ENCODE data around the gene TMEM143.
"Not testable (repeated sequence)": the region's sequence is repeated elsewhere in the genome, so short reads cannot be mapped to it uniquely, and the experiment has no call there.

TMEM143 gene

DNA sequence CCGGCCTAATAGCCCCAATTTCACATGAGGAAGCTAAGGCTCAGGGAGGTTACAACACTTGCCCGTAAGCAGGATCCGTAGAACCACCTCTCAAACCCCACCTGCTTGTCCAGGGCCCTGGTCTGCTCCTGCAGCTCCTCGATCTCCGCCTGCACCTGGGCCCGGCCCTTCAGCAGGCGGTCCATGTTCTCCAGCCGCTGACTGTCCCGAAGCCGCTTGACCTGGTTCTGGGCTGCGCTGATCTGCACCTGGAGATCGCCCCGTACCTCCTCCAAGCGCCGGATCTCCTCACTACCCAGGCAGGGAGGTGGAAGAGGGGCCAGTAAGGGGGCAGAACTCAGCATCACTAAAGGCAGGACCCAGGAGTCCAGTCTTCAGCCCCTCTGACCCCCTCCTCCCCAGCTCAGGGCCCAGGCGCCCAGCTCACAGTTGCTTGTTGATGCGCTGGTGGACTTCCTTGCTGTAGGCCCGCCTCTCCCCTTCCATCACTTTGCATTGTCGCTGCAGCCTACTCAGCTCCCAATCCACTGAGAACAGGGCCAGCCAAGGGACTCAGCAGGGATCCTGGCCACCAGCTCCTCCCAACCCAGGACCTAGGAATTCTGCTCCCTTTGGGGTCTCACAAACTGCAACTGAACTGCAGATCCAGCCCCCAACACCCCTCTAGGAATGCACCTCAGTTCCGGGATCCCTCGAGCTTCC lies 45.3 kb downstream of the TMEM143 start:
- H3K27me3 ChIP-seq (replicated peaks; ENCODE audit: control insufficient read depth, insufficient read depth, low read length): no peaks in the 10 kb centered on the region
- TF ChIP-seq CTCF (IDR thresholded peaks at IDR 0.05; ENCODE audit: insufficient read depth, low read length, poor library complexity, severe bottlenecking): no peak
- no peak for DNase-seq (ENCODE audit: extremely low read depth, insufficient read length)
- H3K4me3 ChIP-seq (replicated peaks; ENCODE audit: low read depth, low read length): no peak overlapping the region
- H3K36me3 ChIP-seq (ENCODE audit: control insufficient read depth, insufficient read depth, low read length): no peaks in the 10 kb centered on the region

DNA sequence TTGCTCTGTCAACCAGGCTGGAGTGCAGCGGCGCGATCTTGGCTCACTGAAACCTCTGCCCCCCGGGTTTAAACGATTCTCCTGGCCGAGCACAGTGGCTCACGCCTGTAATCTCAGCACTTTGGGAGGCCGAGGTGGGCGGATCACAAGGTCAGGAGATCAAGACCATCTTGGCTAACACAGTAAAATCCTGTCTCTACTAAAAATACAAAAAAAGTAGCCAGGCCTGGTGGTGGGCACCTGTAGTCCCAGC lies 46.1 kb downstream of the TMEM143 start:
- H3K4me3 ChIP-seq (replicated peaks; ENCODE audit: low read depth, low read length); H3K36me3 ChIP-seq (ENCODE audit: control insufficient read depth, insufficient read depth, low read length); H3K27me3 ChIP-seq (replicated peaks; ENCODE audit: control insufficient read depth, insufficient read depth, low read length); DNase-seq (ENCODE audit: extremely low read depth, insufficient read length): not testable (repeated sequence)

- no peak overlapping the region for H3K4me3 ChIP-seq (replicated peaks; ENCODE audit: low read depth, low read length)
- DNase-seq (ENCODE audit: extremely low read depth, insufficient read length): no peak
- H3K36me3 ChIP-seq (ENCODE audit: control insufficient read depth, insufficient read depth, low read length): no peaks in the 10 kb centered on the region
- no peak for TF ChIP-seq CTCF (IDR thresholded peaks at IDR 0.05; ENCODE audit: insufficient read depth, low read length, poor library complexity, severe bottlenecking)
- no peaks in the 10 kb centered on the region for H3K27me3 ChIP-seq (replicated peaks; ENCODE audit: control insufficient read depth, insufficient read depth, low read length)
Observed at GRCh38 chr19:48315712-48316111, 48.0 kb downstream of the TMEM143 start.

DNA sequence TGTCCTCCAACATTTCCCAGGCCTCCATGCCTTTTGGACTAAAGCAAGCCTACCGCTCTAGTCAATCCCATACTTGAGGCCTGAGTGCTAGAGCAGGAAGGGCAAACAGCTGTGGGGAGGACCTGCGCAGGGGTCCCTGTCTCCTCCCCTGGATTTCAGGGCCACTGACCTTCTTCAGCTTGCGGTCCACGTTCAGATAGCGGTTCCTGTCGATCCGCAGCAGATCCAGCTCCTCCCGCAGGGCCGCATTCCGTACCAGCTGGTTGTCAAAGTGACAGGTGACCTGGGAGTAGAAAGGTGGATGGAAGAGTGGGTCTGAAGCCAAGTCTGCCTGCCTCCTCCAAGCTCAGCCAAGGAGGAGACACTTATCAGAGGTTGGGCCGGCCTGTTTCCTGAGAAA lies 52.4 kb downstream of the TMEM143 start:
- Histone ChIP-seq H3K4me3 (replicated peaks; ENCODE audit: low read depth, low read length) (no peak overlapping the region), H3K36me3 (ENCODE audit: control insufficient read depth, insufficient read depth, low read length) (no peaks in the 10 kb centered on the region), H3K27me3 (replicated peaks; ENCODE audit: control insufficient read depth, insufficient read depth, low read length) (no peaks in the 10 kb centered on the region)
- no peak for TF ChIP-seq CTCF (IDR thresholded peaks at IDR 0.05; ENCODE audit: insufficient read depth, low read length, poor library complexity, severe bottlenecking)
- no peak for DNase-seq (ENCODE audit: extremely low read depth, insufficient read length)

- no peaks in the 10 kb centered on the region for H3K36me3 ChIP-seq (ENCODE audit: control insufficient read depth, insufficient read depth, low read length)
- H3K27me3 ChIP-seq (replicated peaks; ENCODE audit: control insufficient read depth, insufficient read depth, low read length): no peaks in the 10 kb centered on the region
- DNase-seq (ENCODE audit: extremely low read depth, insufficient read length): no peak
- TF ChIP-seq CTCF (IDR thresholded peaks at IDR 0.05; ENCODE audit: insufficient read depth, low read length, poor library complexity, severe bottlenecking): no peak
- H3K4me3 ChIP-seq (replicated peaks; ENCODE audit: low read depth, low read length): no peak overlapping the region
Observed at GRCh38 chr19:48310227-48310626, 53.5 kb downstream of the TMEM143 start.

DNA sequence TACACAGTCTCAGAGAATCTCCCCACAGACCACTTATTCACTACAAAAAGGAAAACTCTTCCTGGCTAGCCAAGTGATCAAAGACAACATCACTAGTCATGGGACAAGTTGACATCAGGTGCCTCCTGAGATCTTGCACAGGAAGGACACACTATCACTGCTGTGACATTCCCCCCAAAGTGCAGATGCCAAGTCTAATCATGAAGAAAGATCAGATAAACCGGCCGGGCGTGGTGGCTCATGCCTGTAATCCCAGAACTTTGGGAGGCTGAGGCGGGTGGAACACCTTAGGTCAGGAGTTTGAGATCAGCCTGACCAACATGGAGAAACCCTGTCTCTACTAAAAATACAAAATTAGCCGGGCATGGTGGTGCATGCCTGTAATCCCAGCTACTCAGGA lies 54.0 kb downstream of the TMEM143 start:
- not testable (repeated sequence) for H3K36me3 ChIP-seq (ENCODE audit: control insufficient read depth, insufficient read depth, low read length); H3K4me3 ChIP-seq (replicated peaks; ENCODE audit: low read depth, low read length); DNase-seq (ENCODE audit: extremely low read depth, insufficient read length); H3K27me3 ChIP-seq (replicated peaks; ENCODE audit: control insufficient read depth, insufficient read depth, low read length)

Data from GM06990 (cell line).